Activated CD4-positive, alpha-beta T cell treated with anti-CD3 and anti-CD28 coated beads, Interleukin-2, amount 10 ng/mL, durations not matched to agents 7 days and 5 days (primary cell): ENCODE measurements around the gene ARMS2. TPM values are rescaled to one million over a fixed set of nuclear protein-coding genes. Genes with fewer than 3 reads are reported as not detected.

Experiments
- CTCF ChIA-PET: fragments of 350-600 bp; sonication (Branson Sonifier 250); formaldehyde crosslinking; loops from one replicate; lab custom pipeline; 2021; ENCODE audit warnings: antibody characterized with exemption; lab: Charles Lee
- POLR2A ChIA-PET: fragments of 350-600 bp; sonication (Branson Sonifier 250); formaldehyde crosslinking; loops from one replicate; lab custom pipeline; 2021; ENCODE audit warnings: antibody characterized with exemption; lab: Charles Lee
- DNase-seq: peaks from one replicate; pipeline ENCODE4 v3.0.0-alpha.2; 2020
- H3K27ac Mint-ChIP-seq: one replicate; pipeline ENCODE4 v1.8.0; 2021; ENCODE audit warnings: mild to moderate bottlenecking, moderate library complexity, mixed read lengths
- H3K27me3 Mint-ChIP-seq: one replicate; pipeline ENCODE4 v1.8.0; 2021; ENCODE audit warnings: mixed read lengths
- H3K36me3 Mint-ChIP-seq: one replicate; pipeline ENCODE4 v1.8.0; 2021; ENCODE audit warnings: low read depth, mixed read lengths
- H3K4me1 Mint-ChIP-seq: one replicate; pipeline ENCODE4 v1.8.0; 2021; ENCODE audit warnings: mixed read lengths
- H3K4me3 Mint-ChIP-seq: one replicate; pipeline ENCODE4 v1.8.0; 2021; ENCODE audit warnings: mild to moderate bottlenecking, moderate library complexity, mixed read lengths
- H3K9me3 Mint-ChIP-seq: one replicate; pipeline ENCODE4 v1.8.0; 2021; ENCODE audit warnings: mixed read lengths
- total RNA-seq, 2 experiments: library from RNA; stranded (reverse); gene quantifications; one replicate each; pipeline ENCODE4 v1.2.3, GENCODE V29; 2021

The ARMS2 gene
- total RNA-seq, 2 experiments from 2014 or later = not detected

GRCh38 chr10:122467701-122468100 lies 13.2 kb downstream of the ARMS2 start:
- Mint-ChIP-seq H3K4me1 (peaks cover 4% of the 10 kb centered on the region), H3K27ac (no peak overlapping the region), H3K36me3 (no peaks in the 10 kb centered on the region), H3K4me3 (no peak overlapping the region), H3K9me3 (no peaks in the 10 kb centered on the region), H3K27me3 (peaks cover 46% of the 10 kb centered on the region)
- CTCF ChIA-PET = interaction anchor here (0.8 to 1.1 kb wide), 2 partner anchors 95 to 169 kb away, joined by 3 read pairs; no protein-coding TSS in a partner anchor
- no peak for DNase-seq
- POLR2A ChIA-PET = no interaction called here

GRCh38 chr10:122468307-122468925 lies 14.0 kb downstream of the ARMS2 start:
- ChIA-PET CTCF (no interaction called here), POLR2A (no interaction called here)
- Mint-ChIP-seq H3K4me3 (no peak overlapping the region), H3K27me3 (peaks cover 39% of the 10 kb centered on the region), H3K9me3 (no peaks in the 10 kb centered on the region), H3K27ac (no peak overlapping the region), H3K4me1 (no peaks in the 10 kb centered on the region), H3K36me3 (no peaks in the 10 kb centered on the region)
- no peak for DNase-seq

GRCh38 chr10:122468926-122469781 lies 14.7 kb downstream of the ARMS2 start:
- no peaks in the 10 kb centered on the region for H3K9me3 Mint-ChIP-seq
- no peak overlapping the region for H3K4me3 Mint-ChIP-seq
- CTCF ChIA-PET = no interaction called here
- no peaks in the 10 kb centered on the region for H3K4me1 Mint-ChIP-seq
- H3K27ac Mint-ChIP-seq = no peak overlapping the region
- no peak for DNase-seq
- POLR2A ChIA-PET = no interaction called here
- no peaks in the 10 kb centered on the region for H3K36me3 Mint-ChIP-seq
- H3K27me3 Mint-ChIP-seq = peaks cover 37% of the 10 kb centered on the region

- H3K9me3 Mint-ChIP-seq = no peaks in the 10 kb centered on the region
- H3K27me3 Mint-ChIP-seq = peaks cover 37% of the 10 kb centered on the region
- no peak overlapping the region for H3K27ac Mint-ChIP-seq
- no peak for DNase-seq
- H3K4me3 Mint-ChIP-seq = no peak overlapping the region
- peaks cover 4% of the 10 kb centered on the region for H3K4me1 Mint-ChIP-seq
- H3K36me3 Mint-ChIP-seq = no peaks in the 10 kb centered on the region
- POLR2A ChIA-PET = no interaction called here
- CTCF ChIA-PET = interaction anchor here (1.6 kb wide), 1 partner anchor 51 kb away, joined by 3 read pairs; no protein-coding TSS in a partner anchor
Measured at GRCh38 chr10:122469848-122470247, 15.4 kb downstream of the ARMS2 start.

GRCh38 chr10:122471531-122472177 lies 17.2 kb downstream of the ARMS2 start:
- Mint-ChIP-seq H3K9me3 (no peaks in the 10 kb centered on the region), H3K27me3 (peaks cover 29% of the 10 kb centered on the region), H3K4me3 (no peak overlapping the region), H3K4me1 (peaks cover 4% of the 10 kb centered on the region), H3K36me3 (no peaks in the 10 kb centered on the region), H3K27ac (no peak overlapping the region)
- CTCF ChIA-PET = interaction anchor here (1.6 kb wide), 1 partner anchor 49 kb away, joined by 3 read pairs; no protein-coding TSS in a partner anchor
- no peak for DNase-seq
- POLR2A ChIA-PET = no interaction called here

- Mint-ChIP-seq H3K9me3 (no peaks in the 10 kb centered on the region), H3K4me1 (peaks cover 4% of the 10 kb centered on the region), H3K36me3 (no peaks in the 10 kb centered on the region), H3K4me3 (no peak overlapping the region), H3K27me3 (peaks cover 17% of the 10 kb centered on the region), H3K27ac (no peak overlapping the region)
- CTCF ChIA-PET = interaction anchor here (1.0 kb wide), 2 partner anchors 16 to 19 kb away, joined by 3 to 6 read pairs; no protein-coding TSS in a partner anchor
- no peak for DNase-seq
- POLR2A ChIA-PET = no interaction called here
Measured at GRCh38 chr10:122473116-122473515, 18.7 kb downstream of the ARMS2 start.

- DNase-seq = no peak
- peaks cover 16% of the 10 kb centered on the region for H3K27me3 Mint-ChIP-seq
- no peak overlapping the region for H3K4me3 Mint-ChIP-seq
- H3K36me3 Mint-ChIP-seq = no peaks in the 10 kb centered on the region
- H3K4me1 Mint-ChIP-seq = peaks cover 4% of the 10 kb centered on the region
- no peaks in the 10 kb centered on the region for H3K9me3 Mint-ChIP-seq
- POLR2A ChIA-PET = no interaction called here
- CTCF ChIA-PET = interaction anchor here (1.0 kb wide), 1 partner anchor 20 kb away, joined by 6 read pairs; no protein-coding TSS in a partner anchor
- H3K27ac Mint-ChIP-seq = no peak overlapping the region
Measured at GRCh38 chr10:122474131-122474818, 19.8 kb downstream of the ARMS2 start.

GRCh38 chr10:122475100-122475499 lies 20.6 kb downstream of the ARMS2 start:
- no peak for DNase-seq
- Mint-ChIP-seq H3K4me3 (no peak overlapping the region), H3K27me3 (peaks cover 13% of the 10 kb centered on the region), H3K27ac (no peak overlapping the region), H3K36me3 (no peaks in the 10 kb centered on the region), H3K4me1 (peaks cover 4% of the 10 kb centered on the region), H3K9me3 (no peaks in the 10 kb centered on the region)
- ChIA-PET POLR2A (no interaction called here), CTCF (no interaction called here)

- POLR2A ChIA-PET = no interaction called here
- Mint-ChIP-seq H3K9me3 (no peaks in the 10 kb centered on the region), H3K4me3 (no peak overlapping the region), H3K27ac (no peak overlapping the region), H3K36me3 (no peaks in the 10 kb centered on the region), H3K27me3 (peaks cover 13% of the 10 kb centered on the region), H3K4me1 (peaks cover 4% of the 10 kb centered on the region)
- DNase-seq = no peak
- CTCF ChIA-PET = no interaction called here
Measured at GRCh38 chr10:122475591-122476332, 21.3 kb downstream of the ARMS2 start.

GRCh38 chr10:122476333-122476695 lies 21.9 kb downstream of the ARMS2 start:
- Mint-ChIP-seq H3K9me3 (no peaks in the 10 kb centered on the region), H3K27ac (no peak overlapping the region), H3K36me3 (no peaks in the 10 kb centered on the region), H3K27me3 (peaks cover 13% of the 10 kb centered on the region), H3K4me1 (peaks cover 4% of the 10 kb centered on the region), H3K4me3 (no peak overlapping the region)
- ChIA-PET CTCF (no interaction called here), POLR2A (no interaction called here)
- DNase-seq = no peak

GRCh38 chr10:122477436-122477835 lies 23.0 kb downstream of the ARMS2 start:
- Mint-ChIP-seq H3K27ac (no peak overlapping the region), H3K4me3 (no peak overlapping the region), H3K4me1 (peaks cover 4% of the 10 kb centered on the region), H3K36me3 (no peaks in the 10 kb centered on the region), H3K27me3 (peaks cover 13% of the 10 kb centered on the region), H3K9me3 (no peaks in the 10 kb centered on the region)
- CTCF ChIA-PET = no interaction called here
- POLR2A ChIA-PET = no interaction called here
- no peak for DNase-seq

GRCh38 chr10:122478971-122479370 lies 24.5 kb downstream of the ARMS2 start:
- Mint-ChIP-seq H3K4me1 (peaks cover 4% of the 10 kb centered on the region), H3K4me3 (no peak overlapping the region), H3K9me3 (no peaks in the 10 kb centered on the region), H3K36me3 (no peaks in the 10 kb centered on the region), H3K27me3 (peaks cover 12% of the 10 kb centered on the region), H3K27ac (no peak overlapping the region)
- no peak for DNase-seq
- ChIA-PET POLR2A (no interaction called here), CTCF (interaction anchor here (1.2 kb wide), 1 partner anchor 37 kb away, joined by 3 read pairs; no protein-coding TSS in a partner anchor)
